Islet of Langerhans (tissue), 1 donor: ENCODE measurements around the gene UCP1.
A peak's percentile ranks its signal among the peaks of the same experiment; 100 is the strongest.

Source experiments
- FAIRE-seq: peaks from one replicate; lab custom pipeline; 2011; peaks lifted over from hg19 to GRCh38; lab: Jason Lieb, UNC

The UCP1 gene

DNA sequence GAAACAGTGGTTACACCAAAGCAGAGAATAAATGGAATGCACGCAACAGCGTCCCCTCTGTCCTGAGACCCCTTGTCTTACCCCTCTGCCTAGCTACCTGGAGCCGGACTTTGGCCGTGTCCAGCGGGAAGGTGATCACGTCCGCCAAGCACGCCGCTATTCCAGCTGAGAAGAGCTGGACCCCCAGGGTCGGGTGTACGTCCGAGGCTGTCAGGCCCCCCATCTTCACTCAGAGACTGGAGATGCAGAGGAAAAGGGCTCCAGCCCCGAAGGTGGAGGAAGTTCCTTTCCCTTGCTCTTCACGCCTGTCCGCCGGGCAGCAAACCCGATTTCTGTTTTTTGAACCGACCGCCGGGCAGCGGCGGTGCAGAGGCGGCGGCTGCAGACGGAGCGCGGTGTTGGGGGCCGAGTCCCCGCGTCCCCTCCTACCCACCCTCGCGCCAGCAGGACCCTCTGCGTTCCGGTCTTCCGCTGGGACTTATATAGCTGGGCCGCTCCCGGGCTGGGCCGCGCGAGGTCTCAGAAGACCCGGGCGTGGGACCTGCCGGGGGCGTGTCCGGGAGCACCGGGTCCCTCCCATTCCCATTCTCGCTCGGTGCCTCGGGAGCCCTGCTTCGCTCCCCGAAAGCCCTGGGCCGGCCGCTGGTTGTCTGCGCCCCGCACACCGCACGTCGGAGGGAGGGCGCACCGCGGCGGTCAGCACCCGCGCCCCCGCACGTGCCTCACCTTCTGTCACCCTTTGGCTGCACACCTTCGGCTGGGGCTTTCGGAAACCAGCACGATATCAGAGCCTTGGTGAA lies at the start of gene UCP1:
TSS of gene UCP1 (minus strand) at position 455 of the 800 bp plus-strand sequence. CDS start at position 223, 232 bp downstream.
- FAIRE-seq: no peak

DNA sequence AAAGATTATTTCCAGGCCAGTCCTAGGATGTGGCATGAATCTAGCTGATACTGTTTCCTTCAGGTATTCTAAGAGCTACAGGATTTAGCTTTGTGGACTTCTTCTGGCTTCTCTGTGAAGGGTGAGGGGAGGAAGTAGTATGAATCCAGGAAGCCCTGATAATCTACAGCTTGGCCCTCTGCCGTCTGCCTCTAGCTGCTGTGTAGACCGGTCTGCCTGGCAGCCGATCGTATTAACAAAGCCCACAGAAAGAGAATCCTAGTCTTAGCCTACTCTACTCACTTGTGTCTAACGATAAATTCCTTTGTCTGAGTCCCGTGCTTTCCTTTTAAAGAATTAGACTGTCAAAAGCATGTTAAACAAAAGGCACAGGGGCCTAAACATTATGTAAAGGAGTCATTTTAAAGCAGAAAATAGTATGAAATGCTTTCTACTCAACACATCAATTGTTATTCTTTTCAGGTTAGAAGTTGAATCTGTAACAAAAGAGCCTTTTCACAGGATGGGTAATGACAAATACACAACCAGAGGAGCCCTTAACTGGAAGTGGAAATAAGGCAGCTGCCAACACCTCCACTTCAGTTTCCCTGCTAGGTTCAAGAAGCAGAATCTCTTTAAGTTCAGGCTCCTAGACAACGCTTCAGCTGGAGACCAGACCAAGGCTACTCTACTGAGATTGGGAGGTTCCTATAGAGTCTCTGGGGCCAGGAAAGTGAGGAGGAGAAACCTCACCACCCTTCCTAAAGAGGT lies 48.9 kb upstream of the UCP1 start:
- FAIRE-seq: no peak

GRCh38 chr4:140615451-140615850 lies 46.7 kb upstream of the UCP1 start:
- no peak for FAIRE-seq

DNA sequence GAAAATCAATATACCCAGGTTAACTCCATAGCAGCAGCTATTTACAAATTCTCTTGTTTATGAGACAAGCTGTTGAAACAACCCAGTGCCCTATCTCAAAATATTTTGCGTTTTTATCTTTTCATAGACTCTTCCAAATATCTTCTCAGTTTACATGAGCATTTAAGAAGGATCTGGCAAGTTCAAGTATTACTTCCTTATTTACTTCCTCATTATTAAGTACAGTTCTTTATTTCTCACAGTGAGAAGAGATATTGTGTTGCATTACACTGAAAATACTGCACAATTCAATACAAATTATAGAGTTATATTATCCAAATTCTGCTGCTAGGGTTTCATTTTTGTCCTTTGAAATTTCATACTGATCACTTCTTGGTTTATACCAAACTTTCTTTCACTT lies 43.6 kb upstream of the UCP1 start:
- peak; percentile 86 for FAIRE-seq

DNA sequence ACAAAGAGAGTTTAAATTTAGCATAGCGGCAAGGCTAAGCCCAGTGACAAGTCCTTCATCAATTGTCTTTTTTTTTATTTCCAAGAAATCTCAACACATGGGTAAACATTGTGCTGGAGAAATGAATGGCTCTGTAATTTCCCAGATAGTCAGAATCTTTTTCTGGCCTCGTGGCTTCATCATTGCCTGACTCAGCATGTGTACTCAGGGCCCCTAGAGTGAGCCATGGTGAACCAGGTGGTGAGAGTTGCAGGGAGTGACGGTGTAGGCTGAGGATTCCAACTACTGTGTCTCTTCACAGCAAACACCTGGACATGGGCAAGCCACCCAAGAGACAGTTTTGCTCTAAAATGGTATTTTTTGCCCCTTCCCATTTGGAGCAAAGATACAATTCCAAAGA lies 43.1 kb upstream of the UCP1 start:
- FAIRE-seq: peak; percentile 76

- peak; percentile 95 for FAIRE-seq
Measured at GRCh38 chr4:140609548-140610425, 41.0 kb upstream of the UCP1 start.

DNA sequence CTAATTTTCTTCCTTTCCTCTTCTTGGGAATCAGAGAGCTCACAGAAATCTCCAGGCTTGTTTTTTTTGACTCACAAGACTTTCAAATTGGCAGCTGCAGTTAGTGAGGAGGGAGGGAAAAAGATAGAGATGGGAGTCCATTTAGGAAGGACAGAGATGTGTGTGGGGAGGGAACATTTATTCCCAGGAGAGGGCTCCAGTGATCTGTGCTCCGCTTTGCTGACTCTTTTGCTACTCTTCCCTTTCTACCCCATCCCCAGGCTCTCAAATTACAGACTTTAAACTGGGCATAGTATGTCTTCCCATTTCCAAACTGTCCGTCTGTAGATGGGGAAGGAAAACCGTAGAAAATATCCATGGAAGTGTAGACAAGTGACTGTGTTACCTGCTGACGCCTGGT lies 39.1 kb upstream of the UCP1 start:
- FAIRE-seq: no peak

GRCh38 chr4:140604544-140604943 lies 35.8 kb upstream of the UCP1 start:
- no peak for FAIRE-seq

DNA sequence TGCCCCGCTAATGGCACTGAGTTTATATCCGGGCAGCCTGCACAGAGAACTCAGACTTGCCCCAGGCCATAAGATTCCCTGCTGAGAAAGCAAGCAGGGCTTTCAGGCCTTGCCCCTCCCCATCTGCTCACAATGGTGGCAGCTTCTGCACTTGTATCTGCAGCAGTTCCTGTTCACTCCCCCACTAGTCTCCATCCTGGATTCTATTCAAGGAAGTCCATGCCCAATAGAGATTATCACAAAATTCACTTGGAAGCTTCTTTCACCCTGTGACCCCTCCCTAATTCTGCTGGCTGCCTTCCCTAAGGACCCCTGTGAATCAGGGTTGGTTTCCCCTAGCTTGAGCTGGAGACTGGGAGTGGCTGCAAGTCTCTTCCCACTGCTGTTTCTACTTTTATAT lies 34.5 kb upstream of the UCP1 start:
- FAIRE-seq: no peak

- no peak for FAIRE-seq
Measured at GRCh38 chr4:140602714-140603113, 34.0 kb upstream of the UCP1 start.

DNA sequence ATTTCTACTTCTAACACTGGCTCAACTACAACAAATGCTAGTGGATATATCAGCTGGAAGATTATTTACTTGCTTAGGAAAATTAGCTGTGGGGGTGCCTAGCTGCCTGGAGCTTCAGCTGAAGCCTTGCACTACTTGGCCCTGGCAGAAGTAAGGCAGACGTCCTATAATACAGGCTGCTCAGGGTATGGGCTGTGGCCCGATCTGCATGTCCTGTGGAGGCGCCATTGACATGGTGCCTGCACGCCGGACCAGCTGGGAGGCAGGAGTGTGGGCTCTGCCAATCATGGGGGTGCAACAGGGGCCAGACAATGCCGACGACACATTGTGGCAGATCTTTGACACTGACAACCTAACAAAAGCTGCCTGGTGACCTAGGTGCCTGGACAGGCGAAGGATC lies 31.6 kb upstream of the UCP1 start:
- FAIRE-seq: no peak

- FAIRE-seq: peak; percentile 90
Measured at GRCh38 chr4:140595065-140595464, 26.3 kb upstream of the UCP1 start.

GRCh38 chr4:140584439-140584838 lies 15.7 kb upstream of the UCP1 start:
- no peak for FAIRE-seq

GRCh38 chr4:140581078-140581477 lies 12.3 kb upstream of the UCP1 start:
- no peak for FAIRE-seq

DNA sequence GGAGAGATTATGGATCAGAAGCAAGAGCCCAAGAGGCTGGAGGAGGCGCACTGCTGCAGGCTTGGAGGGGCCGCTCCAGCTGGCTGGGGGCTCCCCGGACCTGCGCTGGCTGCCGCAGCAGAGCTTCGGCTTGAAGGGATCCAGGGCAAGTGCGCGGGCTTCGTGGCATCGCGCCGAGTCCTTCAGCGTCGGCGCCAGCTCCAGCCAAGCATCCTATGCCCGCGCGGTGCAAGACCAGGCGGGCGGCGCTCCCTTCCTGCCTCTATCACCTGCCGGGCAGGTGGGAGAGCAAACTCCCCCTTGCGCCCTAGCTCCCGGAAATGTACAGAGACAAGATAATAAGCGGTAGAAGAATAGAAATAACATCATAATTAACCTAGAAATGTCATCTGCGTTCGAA lies 10.5 kb upstream of the UCP1 start:
- no peak for FAIRE-seq

GRCh38 chr4:140575489-140575888 lies 6.7 kb upstream of the UCP1 start:
- no peak for FAIRE-seq

DNA sequence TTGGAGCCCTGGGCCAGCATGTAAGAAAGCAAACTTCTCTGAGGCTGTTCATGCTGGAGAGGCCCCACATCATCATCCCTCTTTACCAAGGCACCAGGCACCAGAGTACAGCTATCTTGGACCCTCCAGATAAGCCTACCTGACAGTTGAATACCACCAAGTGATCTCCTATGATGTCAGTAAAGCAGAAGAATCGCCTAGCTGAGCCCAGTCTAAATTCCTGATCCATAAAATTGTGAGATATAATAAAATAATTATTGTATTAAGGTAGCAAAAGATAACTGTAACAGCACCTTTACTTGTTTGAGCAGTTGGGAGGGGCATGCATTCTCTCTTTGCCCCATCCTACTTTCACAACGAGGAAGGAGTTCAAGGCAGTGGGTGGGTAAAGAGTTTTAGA lies 2.9 kb upstream of the UCP1 start:
- FAIRE-seq: no peak

DNA sequence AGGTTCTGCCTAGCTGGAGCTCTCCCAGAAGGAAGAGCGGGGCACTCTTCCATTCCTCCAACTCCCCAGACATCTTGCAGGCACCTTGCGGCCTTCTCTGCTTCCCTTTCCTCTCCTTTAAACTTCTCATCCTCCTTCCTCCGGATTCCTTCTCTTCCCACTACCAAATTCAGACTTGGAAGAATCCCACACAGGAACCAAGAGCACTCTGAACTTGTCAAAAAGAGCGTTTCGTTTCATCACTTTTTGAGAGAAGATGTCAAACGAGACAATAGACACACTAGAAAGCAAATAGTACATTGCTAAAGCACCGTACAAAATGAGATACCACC lies 512 bp upstream of the UCP1 start:
- FAIRE-seq: no peak

- no peak for FAIRE-seq
Measured at GRCh38 chr4:140559696-140560095, 9.1 kb downstream of the UCP1 start.

DNA sequence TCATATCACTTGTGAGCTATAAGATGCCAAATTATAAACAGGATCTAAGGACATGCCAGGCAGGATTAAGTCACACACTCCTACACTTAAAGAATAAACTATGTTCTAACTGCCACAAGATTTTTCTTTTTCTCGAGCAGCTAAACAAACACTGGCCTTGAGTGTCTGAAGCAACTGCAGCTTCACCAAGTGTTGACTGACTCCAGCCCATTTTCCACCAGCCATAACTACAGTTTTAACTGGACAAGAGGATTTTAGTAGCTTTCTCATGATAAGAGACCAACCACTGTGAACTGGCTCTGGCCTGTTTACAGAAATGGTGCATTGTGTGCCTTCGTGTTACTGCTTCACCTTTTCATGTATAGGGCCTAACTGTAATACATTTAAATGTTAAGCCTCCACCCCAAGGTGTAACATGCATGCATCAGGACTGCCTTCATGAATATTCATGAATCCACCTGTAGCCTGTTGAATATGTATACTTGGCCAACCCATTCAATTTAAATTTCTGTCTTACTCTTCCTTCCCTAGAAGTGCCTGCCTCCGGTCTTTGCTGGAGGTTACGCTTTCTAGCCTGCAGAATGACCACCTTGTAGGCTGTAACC lies 10.8 kb downstream of the UCP1 start:
- FAIRE-seq: no peak

DNA sequence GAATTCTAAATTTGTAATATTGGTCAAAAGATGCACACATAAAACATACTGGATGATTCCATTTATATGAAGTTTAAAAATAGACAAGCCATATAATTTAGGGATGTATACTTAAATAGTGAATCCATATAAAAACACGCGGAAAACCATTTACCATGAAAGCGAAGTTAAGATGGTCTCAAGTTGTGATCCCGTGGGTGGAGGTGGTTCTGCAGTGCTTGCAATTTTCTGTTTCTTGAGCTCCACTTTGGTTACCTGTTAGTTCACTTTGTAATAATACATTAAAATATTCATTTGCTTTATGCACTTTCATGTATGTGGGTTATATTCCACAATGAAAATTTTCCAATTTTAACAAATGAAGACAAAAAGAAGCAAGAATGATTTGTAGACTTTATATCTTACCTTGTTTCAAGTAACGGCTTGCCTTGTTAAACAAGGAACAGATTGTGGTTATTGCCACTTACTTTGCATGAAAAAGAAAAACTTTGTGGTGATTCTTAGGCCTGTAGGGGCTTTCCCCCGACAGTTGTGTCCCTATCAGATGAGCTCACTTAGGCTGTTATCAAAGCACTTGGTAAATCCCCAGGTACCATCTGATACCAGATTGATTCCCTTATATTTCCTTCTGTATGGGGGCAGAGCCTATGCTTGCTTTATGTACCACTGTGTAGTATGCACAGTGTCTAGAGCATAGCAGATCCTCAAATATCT lies 12.2 kb downstream of the UCP1 start:
- FAIRE-seq: no peak

GRCh38 chr4:140533951-140534480 lies 34.7 kb downstream of the UCP1 start:
- no peak for FAIRE-seq
